Measurements from ENCODE around the gene SLC1A6. TPM values are rescaled to one million over a fixed set of nuclear protein-coding genes. Genes with fewer than 3 reads are reported as not detected.
"Not testable (repeated sequence)": the region's sequence is repeated elsewhere in the genome, so short reads cannot be mapped to it uniquely, and the experiment has no call there.

The SLC1A6 gene
- not detected for total RNA-seq

DNA sequence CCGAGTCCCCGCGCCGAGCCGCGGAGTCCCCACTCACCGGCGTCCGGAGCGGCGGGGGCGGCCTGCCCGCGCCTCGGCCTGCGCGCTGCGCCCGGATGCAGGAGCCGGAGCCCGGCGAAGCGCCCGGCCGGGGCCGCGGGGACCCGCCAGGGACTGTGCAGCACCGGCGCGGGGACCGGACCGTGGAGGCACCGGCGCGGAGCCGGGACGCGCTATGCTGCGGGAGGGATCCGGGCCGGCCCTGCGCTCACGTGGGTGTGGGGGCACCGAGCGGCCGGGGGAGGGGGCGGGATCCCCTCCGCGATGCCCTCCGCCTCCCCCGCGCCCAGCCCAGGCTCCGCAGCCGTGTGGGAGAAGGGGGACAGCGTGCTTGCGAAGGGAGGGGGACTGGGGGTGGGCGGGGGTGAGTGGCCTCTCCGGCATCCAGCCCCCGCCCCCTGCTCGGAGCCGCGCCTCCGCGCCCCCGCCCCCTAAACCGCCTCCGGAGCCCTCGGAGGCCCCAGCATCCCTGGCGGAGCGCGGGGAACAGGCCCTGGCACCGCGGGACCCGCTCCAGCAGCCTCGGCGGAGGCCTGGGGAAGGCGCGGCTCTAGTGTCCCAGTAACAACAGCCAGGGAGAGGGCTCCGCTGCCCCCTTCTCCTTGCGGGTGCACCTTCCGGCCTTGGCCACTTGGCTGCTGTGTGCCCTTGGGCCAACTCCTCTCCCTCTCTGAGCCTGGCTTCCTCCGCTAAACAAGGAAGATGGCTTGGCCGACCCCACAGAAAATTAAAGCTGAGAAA is at the start of gene SLC1A6:
Gene SLC1A6 (minus strand): TSS at position 389 of the 780 bp plus-strand sequence. CDS start 6,954 bp downstream, outside the sequence.
- Mint-ChIP-seq H3K4me3 (no peak within 1 kb of the TSS), H3K27me3 (peaks cover 25% of the 10 kb centered on the region), H3K4me1 (no peaks in the 10 kb centered on the region), H3K36me3 (ENCODE audit: low read depth) (no peaks in the 10 kb centered on the region), H3K9me3 (no peaks in the 10 kb centered on the region), H3K27ac (no peak within 1 kb of the TSS)
- POLR2A ChIA-PET = no interaction called here
- DNase-seq = no peak
- CTCF ChIA-PET = no interaction called here

GRCh38 chr19:15028490-15028889 is 48.8 kb upstream of the SLC1A6 start:
- ChIA-PET CTCF (no interaction called here), POLR2A (no interaction called here)
- Mint-ChIP-seq H3K27ac (no peak overlapping the region), H3K27me3 (no peaks in the 10 kb centered on the region), H3K36me3 (ENCODE audit: low read depth) (no peaks in the 10 kb centered on the region), H3K9me3 (no peaks in the 10 kb centered on the region), H3K4me3 (no peak overlapping the region), H3K4me1 (no peaks in the 10 kb centered on the region)
- no peak for DNase-seq

- H3K9me3 Mint-ChIP-seq = no peaks in the 10 kb centered on the region
- no peak overlapping the region for H3K27ac Mint-ChIP-seq
- H3K36me3 Mint-ChIP-seq (ENCODE audit: low read depth) = no peaks in the 10 kb centered on the region
- DNase-seq = no peak
- H3K27me3 Mint-ChIP-seq = no peaks in the 10 kb centered on the region
- ChIA-PET POLR2A (no interaction called here), CTCF (interaction anchor here (0.6 to 0.7 kb wide), 6 partner anchors 61 to 801 kb away, joined by 3 to 4 read pairs (median 4); no protein-coding TSS in a partner anchor)
- H3K4me1 Mint-ChIP-seq = no peaks in the 10 kb centered on the region
- no peak overlapping the region for H3K4me3 Mint-ChIP-seq
Observed at GRCh38 chr19:15025217-15025616, 45.6 kb upstream of the SLC1A6 start.

- ChIA-PET CTCF (no interaction called here), POLR2A (no interaction called here)
- Mint-ChIP-seq H3K27ac (no peak overlapping the region), H3K27me3 (no peaks in the 10 kb centered on the region), H3K9me3 (no peaks in the 10 kb centered on the region), H3K4me1 (no peaks in the 10 kb centered on the region), H3K36me3 (ENCODE audit: low read depth) (no peaks in the 10 kb centered on the region), H3K4me3 (no peak overlapping the region)
- DNase-seq = no peak
Observed at GRCh38 chr19:15022752-15023151, 43.1 kb upstream of the SLC1A6 start.

- Mint-ChIP-seq H3K36me3 (ENCODE audit: low read depth) (no peaks in the 10 kb centered on the region), H3K9me3 (no peaks in the 10 kb centered on the region), H3K27ac (no peak overlapping the region), H3K27me3 (peaks cover 2% of the 10 kb centered on the region), H3K4me1 (no peaks in the 10 kb centered on the region), H3K4me3 (no peak overlapping the region)
- ChIA-PET POLR2A (no interaction called here), CTCF (no interaction called here)
- no peak for DNase-seq
Observed at GRCh38 chr19:15021286-15022007, 41.8 kb upstream of the SLC1A6 start.

DNA sequence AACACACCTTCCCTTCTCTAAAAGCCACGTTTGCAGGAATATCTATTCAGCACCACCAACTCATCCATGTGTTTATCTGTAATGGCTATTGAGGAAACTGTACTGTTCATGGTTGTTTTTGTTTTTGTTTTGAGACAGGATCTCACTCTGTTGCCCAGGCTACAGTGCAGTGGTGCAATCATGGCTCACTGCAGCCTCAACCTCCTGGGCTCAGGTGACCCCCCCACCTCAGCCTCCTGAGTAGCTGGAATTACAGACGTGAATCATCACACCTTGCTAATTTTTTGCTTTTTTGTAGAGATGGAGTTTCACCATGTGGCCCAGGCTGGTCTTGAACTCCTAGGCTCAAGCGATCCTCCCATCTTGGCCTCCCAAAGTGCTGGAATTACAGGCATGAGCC is 39.2 kb upstream of the SLC1A6 start:
- H3K36me3 Mint-ChIP-seq (ENCODE audit: low read depth); H3K9me3 Mint-ChIP-seq; H3K4me1 Mint-ChIP-seq; CTCF ChIA-PET; POLR2A ChIA-PET; H3K27me3 Mint-ChIP-seq; DNase-seq; H3K27ac Mint-ChIP-seq; H3K4me3 Mint-ChIP-seq: not testable (repeated sequence)

DNA sequence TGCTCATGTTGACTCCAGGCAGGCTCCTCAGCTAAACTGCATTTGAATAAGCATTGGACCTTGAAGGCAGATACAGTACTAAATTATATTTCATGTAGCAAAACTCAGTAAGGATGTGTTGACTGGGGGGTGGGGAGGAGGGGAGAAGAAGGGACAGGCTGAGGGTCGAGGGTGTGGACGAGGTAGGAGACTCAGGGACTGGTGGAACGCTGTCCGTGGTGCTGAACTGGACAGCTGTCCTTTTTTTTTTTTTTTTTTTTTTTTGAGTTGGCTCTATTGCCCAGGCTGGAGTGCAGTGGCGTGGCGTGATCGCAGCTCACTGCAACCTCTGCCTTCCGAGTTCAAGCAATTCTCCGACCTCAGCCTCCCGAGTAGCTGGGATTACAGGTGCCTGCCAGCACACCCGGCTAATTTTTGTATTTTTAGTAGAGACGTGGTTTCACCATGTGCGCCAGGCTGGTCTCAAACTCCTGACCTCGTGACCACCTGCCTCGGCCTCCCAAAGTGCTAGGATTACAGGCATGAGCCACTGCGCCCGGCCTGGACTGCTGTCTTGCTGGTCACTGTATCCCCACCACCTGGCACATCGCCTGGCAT is 36.4 kb upstream of the SLC1A6 start:
- H3K4me1 Mint-ChIP-seq = no peaks in the 10 kb centered on the region
- peaks cover 2% of the 10 kb centered on the region for H3K27me3 Mint-ChIP-seq
- DNase-seq = no peak
- H3K4me3 Mint-ChIP-seq = no peak overlapping the region
- POLR2A ChIA-PET = no interaction called here
- CTCF ChIA-PET = no interaction called here
- H3K9me3 Mint-ChIP-seq = no peaks in the 10 kb centered on the region
- H3K27ac Mint-ChIP-seq = no peak overlapping the region
- H3K36me3 Mint-ChIP-seq (ENCODE audit: low read depth) = no peaks in the 10 kb centered on the region

- DNase-seq = no peak
- CTCF ChIA-PET = no interaction called here
- Mint-ChIP-seq H3K4me3 (no peak overlapping the region), H3K27ac (no peak overlapping the region), H3K9me3 (no peaks in the 10 kb centered on the region), H3K27me3 (peaks cover 10% of the 10 kb centered on the region), H3K36me3 (ENCODE audit: low read depth) (no peaks in the 10 kb centered on the region), H3K4me1 (no peaks in the 10 kb centered on the region)
- POLR2A ChIA-PET = no interaction called here
Observed at GRCh38 chr19:15014579-15014978, 34.9 kb upstream of the SLC1A6 start.

- DNase-seq = no peak
- Mint-ChIP-seq H3K36me3 (ENCODE audit: low read depth) (no peaks in the 10 kb centered on the region), H3K27ac (no peak overlapping the region), H3K4me3 (no peak overlapping the region), H3K9me3 (no peaks in the 10 kb centered on the region), H3K27me3 (peaks cover 11% of the 10 kb centered on the region), H3K4me1 (no peaks in the 10 kb centered on the region)
- ChIA-PET POLR2A (no interaction called here), CTCF (no interaction called here)
Observed at GRCh38 chr19:15010501-15011300, 31.0 kb upstream of the SLC1A6 start.

DNA sequence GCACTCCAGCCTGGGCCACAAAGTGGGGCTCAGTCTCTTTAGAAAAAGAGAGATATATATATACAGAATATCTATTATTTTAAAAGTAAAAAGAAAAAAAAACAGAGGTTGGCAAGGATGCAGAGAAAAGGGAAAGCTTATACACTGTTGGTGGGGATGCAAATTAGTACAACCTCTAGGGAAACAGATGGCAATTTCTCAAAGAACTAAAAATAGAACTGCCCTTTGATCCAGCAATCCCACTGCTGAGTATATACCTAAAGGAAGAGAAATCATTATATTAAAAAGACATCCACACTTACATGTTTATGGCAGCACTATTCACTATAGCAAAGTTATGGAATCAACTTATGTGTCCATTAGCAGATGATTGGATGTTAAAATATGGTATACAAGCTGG is 28.6 kb upstream of the SLC1A6 start:
- POLR2A ChIA-PET = no interaction called here
- CTCF ChIA-PET = no interaction called here
- no peaks in the 10 kb centered on the region for H3K9me3 Mint-ChIP-seq
- H3K27ac Mint-ChIP-seq = no peak overlapping the region
- H3K27me3 Mint-ChIP-seq = peaks cover 11% of the 10 kb centered on the region
- no peak overlapping the region for H3K4me3 Mint-ChIP-seq
- DNase-seq = no peak
- no peaks in the 10 kb centered on the region for H3K36me3 Mint-ChIP-seq (ENCODE audit: low read depth)
- no peaks in the 10 kb centered on the region for H3K4me1 Mint-ChIP-seq

- H3K9me3 Mint-ChIP-seq = no peaks in the 10 kb centered on the region
- no peaks in the 10 kb centered on the region for H3K36me3 Mint-ChIP-seq (ENCODE audit: low read depth)
- ChIA-PET CTCF (interaction anchor here (0.5 kb wide), 1 partner anchor 488 kb away, joined by 3 read pairs; no protein-coding TSS in a partner anchor), POLR2A (no interaction called here)
- H3K27me3 Mint-ChIP-seq = peaks cover 12% of the 10 kb centered on the region
- no peak overlapping the region for H3K27ac Mint-ChIP-seq
- DNase-seq = no peak
- H3K4me1 Mint-ChIP-seq = no peaks in the 10 kb centered on the region
- H3K4me3 Mint-ChIP-seq = no peak overlapping the region
Observed at GRCh38 chr19:14997981-14998380, 18.3 kb upstream of the SLC1A6 start.

DNA sequence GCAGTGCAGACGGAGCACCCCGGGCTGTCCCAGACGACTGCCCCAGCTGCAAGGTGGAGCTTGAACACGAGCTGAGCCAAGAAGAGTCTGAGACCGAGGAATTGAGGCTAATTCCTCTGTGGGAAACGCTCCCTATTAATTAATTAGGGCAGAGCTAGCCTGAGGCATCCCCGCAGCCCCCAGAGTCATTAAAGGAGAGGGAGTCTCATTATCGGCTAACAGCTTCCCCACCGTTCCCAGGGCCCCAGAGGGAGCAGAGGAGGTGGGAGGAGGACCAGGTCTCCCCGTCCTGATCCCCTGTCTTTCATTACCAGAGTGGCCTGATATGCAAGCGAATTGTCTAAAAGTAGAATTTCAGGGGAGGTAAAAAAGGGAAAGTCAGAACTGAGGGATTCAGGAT is 13.1 kb upstream of the SLC1A6 start:
- no peak overlapping the region for H3K4me3 Mint-ChIP-seq
- no peak overlapping the region for H3K27ac Mint-ChIP-seq
- no peak for DNase-seq
- H3K4me1 Mint-ChIP-seq = no peaks in the 10 kb centered on the region
- POLR2A ChIA-PET = no interaction called here
- CTCF ChIA-PET = no interaction called here
- H3K36me3 Mint-ChIP-seq (ENCODE audit: low read depth) = no peaks in the 10 kb centered on the region
- no peaks in the 10 kb centered on the region for H3K9me3 Mint-ChIP-seq
- H3K27me3 Mint-ChIP-seq = peaks cover 3% of the 10 kb centered on the region

GRCh38 chr19:14985133-14985532 is 5.5 kb upstream of the SLC1A6 start:
- Mint-ChIP-seq H3K9me3 (no peaks in the 10 kb centered on the region), H3K27ac (no peak overlapping the region), H3K36me3 (ENCODE audit: low read depth) (no peaks in the 10 kb centered on the region), H3K4me3 (no peak overlapping the region), H3K4me1 (no peaks in the 10 kb centered on the region), H3K27me3 (peaks cover 10% of the 10 kb centered on the region)
- POLR2A ChIA-PET = no interaction called here
- no peak for DNase-seq
- CTCF ChIA-PET = no interaction called here

Measured in activated CD4-positive, alpha-beta memory T cell treated with anti-CD3 and anti-CD28 coated beads, Interleukin-2, amount 10 ng/mL, durations not matched to agents 7 days and 5 days (primary cell).